ENCODE measurements around the gene PPP1R17.

The PPP1R17 gene

DNA sequence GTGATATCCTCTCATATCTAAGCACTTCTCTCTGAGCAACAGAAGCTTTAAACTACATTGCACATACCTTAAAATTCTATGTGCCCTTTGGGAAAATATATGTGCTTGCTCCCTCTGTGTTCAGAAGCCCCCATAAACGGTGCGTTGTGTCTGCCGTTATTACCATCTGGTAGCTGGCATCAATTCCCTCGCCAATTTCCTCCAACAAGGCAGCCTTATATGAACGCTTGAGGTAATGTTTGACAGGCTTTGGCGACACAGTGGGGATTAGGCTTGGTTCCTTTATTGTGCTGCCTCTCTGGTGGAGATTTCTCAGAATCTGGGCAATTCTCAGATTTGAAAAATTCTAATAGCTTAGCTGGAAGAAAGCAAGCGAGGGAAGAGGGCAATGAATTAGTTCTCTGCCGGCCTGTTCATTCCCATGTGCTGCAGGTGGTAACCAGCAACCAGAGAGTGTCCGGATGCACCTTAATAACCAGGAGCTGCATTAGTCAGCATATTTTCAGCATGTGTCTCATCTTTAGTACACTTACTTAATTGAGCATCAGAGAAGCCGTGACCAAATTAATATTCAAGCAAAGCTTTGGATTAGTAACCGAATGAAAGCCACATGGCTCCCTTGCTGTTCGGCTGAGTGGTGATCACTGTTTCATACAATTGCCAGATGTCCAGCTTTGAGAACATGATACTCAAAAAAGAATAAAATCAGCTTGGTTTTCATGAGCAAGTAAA lies 7.3 kb upstream of the PPP1R17 start:
- TF ChIP-seq, protein P1, sequence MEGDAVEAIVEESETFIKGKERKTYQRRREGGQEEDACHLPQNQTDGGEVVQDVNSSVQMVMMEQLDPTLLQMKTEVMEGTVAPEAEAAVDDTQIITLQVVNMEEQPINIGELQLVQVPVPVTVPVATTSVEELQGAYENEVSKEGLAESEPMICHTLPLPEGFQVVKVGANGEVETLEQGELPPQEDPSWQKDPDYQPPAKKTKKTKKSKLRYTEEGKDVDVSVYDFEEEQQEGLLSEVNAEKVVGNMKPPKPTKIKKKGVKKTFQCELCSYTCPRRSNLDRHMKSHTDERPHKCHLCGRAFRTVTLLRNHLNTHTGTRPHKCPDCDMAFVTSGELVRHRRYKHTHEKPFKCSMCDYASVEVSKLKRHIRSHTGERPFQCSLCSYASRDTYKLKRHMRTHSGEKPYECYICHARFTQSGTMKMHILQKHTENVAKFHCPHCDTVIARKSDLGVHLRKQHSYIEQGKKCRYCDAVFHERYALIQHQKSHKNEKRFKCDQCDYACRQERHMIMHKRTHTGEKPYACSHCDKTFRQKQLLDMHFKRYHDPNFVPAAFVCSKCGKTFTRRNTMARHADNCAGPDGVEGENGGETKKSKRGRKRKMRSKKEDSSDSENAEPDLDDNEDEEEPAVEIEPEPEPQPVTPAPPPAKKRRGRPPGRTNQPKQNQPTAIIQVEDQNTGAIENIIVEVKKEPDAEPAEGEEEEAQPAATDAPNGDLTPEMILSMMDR (IDR thresholded peaks at IDR 0.05; ENCODE audit: control insufficient read depth, extremely low read depth, insufficient read depth), result no peak
- no peak for DNase-seq (ENCODE audit: low read depth)
- H3K4me3 ChIP-seq (ENCODE audit: low read depth, low read length), result no peak overlapping the region

DNA sequence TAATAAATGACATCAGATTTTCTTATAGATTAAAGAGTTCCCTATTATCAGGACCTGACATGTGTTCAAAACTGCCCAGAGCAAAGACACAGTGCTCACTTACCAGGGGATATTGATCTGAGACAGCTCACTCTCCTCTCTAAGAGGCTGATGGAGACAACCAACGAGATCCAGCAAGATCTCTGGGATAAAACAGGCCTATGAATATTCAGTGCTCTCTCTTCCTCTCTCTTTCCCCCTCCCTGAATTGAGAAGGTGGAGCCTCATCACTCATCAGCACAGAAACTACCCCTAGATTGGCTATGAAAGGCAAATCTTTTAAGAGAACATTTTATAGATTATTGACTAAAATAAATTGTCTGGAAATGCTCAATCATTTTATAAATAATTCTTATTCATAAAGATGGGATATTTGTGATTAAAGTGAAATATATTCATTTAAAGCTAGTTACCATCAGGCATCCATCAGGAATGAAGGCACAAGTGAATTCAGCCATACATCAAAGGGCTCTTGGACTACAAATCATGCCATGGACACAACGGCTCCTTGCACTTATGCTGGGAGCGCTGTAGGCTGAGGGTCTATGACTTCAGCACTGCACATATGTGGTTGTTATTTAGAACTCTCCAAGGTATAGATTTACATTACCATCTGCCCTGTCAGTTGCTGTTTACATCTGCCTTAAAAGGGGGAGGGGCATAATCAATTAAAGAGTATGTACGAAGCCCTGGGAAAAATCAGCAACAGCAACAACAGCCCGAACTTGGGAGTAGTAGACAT lies 3.4 kb upstream of the PPP1R17 start:
- TF ChIP-seq, protein P1 (IDR thresholded peaks at IDR 0.05; ENCODE audit: control insufficient read depth, extremely low read depth, insufficient read depth), result no peak
- no peak for DNase-seq (ENCODE audit: low read depth)
- no peak overlapping the region for H3K4me3 ChIP-seq (ENCODE audit: low read depth, low read length)

DNA sequence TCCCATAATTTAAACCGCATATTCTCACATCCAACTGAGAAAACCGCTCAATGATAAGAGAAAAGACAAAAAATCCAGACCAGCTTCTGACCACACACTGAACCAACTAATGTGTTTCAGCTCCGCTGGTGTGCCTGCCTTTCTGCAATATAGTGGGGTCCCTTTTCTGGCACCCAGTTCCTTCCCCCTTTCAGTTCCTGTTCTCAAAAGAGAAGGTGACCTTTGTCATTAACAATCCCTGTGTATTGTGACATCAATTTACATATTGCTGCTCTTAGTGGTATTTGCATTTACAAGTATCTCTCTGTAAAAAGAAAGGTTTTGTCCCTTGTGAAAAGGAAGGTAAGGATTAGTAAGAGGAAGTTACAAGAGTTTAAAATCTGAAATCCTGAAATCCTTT lies 1.4 kb downstream of the PPP1R17 start:
- no peak for DNase-seq (ENCODE audit: low read depth)
- TF ChIP-seq, protein P1 (IDR thresholded peaks at IDR 0.05; ENCODE audit: control insufficient read depth, extremely low read depth, insufficient read depth), result no peak
- H3K4me3 ChIP-seq (ENCODE audit: low read depth, low read length), result no peak overlapping the region

DNA sequence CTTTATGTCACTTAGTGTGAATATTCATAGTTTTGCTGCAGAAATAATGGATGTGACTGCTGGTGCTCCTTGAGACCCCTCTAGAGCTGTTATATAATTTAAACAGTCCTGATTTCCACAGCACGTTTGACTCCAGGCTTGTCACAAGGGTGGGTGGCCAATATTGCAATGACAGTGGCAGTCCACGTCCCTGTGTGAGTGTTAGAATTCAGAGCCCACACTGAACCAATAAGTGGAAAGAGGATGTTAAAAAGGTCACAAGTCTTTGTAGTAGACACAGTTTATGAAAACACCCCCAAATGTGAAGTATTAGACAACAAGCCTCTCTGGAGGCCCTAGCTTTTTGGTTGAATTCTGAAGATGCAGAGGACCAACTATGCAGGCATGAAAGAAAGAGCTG lies 2.0 kb downstream of the PPP1R17 start:
- DNase-seq (ENCODE audit: low read depth), result no peak
- TF ChIP-seq, protein P1 (IDR thresholded peaks at IDR 0.05; ENCODE audit: control insufficient read depth, extremely low read depth, insufficient read depth), result no peak
- no peak overlapping the region for H3K4me3 ChIP-seq (ENCODE audit: low read depth, low read length)

DNA sequence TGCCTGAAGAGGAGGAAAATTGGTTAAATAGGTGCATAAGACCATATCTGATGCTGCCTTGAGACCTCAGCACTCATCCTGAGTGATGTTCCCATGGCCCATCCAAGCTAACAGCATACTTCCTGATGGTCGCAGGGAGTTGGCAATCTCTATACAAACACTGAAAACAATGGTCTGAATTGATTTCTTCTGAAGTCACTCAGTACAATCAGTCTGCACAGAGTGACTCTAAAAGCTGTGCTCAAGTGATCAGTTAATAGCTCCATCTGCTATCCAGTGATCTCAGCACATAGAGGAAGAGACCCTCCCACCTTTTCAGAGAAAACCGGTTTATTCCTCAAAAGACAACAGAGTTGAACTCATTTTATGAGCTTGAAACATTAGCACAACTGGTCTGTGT lies 3.9 kb downstream of the PPP1R17 start:
- no peak for DNase-seq (ENCODE audit: low read depth)
- TF ChIP-seq, protein P1 (IDR thresholded peaks at IDR 0.05; ENCODE audit: control insufficient read depth, extremely low read depth, insufficient read depth), result no peak
- no peak overlapping the region for H3K4me3 ChIP-seq (ENCODE audit: low read depth, low read length)

DNA sequence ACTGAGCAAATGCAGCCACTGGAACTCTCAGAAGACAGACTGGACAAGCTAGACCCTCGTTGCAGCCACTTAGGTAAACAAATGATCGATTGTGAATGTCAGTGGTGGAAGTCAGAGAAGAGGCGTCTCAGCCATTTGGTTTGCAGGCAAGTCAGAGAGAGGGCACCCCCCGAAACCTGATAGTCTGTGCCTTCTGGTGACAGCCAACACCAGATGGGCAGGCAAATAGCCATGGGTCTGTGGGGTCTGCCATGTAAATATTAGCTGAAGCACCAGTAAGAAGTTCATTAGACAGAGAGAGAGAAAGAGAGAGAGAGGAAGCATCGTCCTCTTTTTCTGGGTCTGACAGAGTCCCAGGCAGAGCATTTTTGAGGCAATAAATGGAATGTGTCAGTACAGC lies 5.4 kb downstream of the PPP1R17 start:
- TF ChIP-seq, protein P1 (IDR thresholded peaks at IDR 0.05; ENCODE audit: control insufficient read depth, extremely low read depth, insufficient read depth), result no peak
- no peak for DNase-seq (ENCODE audit: low read depth)
- H3K4me3 ChIP-seq (ENCODE audit: low read depth, low read length), result no peak overlapping the region

All from LNCaP clone FGC (cell line).